Neural progenitor cell (in vitro differentiated cells): ENCODE measurements around the gene DLL4.

Experiments
- EZH2 ChIP-seq: fragments of 200-600 bp; sonication (generic); IDR thresholded peaks from 2 replicates; pipeline ENCODE4 v1.6.1; 2017; ENCODE audit warnings: antibody characterized with exemption, mild to moderate bottlenecking, moderate library complexity
- EZH2phosphoT487 ChIP-seq: fragments of 200-600 bp; sonication (generic); IDR thresholded peaks from 2 replicates; pipeline ENCODE4 v1.6.1; 2017; ENCODE audit warnings: antibody characterized with exemption
- TF ChIP-seq, protein P1 (sequence below): fragments of 200-600 bp; sonication (generic); IDR thresholded peaks from 2 replicates; pipeline ENCODE4 v1.5.1; 2017; ENCODE audit warnings: antibody characterized with exemption, mild to moderate bottlenecking

DNA sequence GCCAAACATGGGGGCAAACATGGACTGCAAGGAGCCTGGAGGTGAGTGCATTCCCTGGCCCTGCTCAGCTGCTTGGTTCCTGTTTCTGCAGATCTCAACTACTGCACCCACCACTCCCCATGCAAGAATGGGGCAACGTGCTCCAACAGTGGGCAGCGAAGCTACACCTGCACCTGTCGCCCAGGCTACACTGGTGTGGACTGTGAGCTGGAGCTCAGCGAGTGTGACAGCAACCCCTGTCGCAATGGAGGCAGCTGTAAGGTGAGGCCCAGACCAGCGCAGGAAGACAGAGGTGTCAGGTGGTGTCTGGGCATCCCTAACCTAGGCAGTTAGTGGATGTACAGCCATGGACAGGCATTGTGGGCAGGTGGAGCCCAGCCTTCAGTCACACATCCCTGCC lies 5.3 kb downstream of the DLL4 start:
- TF ChIP-seq EZH2 (no peak), EZH2phosphoT487 (no peak)
- TF ChIP-seq, protein P1, sequence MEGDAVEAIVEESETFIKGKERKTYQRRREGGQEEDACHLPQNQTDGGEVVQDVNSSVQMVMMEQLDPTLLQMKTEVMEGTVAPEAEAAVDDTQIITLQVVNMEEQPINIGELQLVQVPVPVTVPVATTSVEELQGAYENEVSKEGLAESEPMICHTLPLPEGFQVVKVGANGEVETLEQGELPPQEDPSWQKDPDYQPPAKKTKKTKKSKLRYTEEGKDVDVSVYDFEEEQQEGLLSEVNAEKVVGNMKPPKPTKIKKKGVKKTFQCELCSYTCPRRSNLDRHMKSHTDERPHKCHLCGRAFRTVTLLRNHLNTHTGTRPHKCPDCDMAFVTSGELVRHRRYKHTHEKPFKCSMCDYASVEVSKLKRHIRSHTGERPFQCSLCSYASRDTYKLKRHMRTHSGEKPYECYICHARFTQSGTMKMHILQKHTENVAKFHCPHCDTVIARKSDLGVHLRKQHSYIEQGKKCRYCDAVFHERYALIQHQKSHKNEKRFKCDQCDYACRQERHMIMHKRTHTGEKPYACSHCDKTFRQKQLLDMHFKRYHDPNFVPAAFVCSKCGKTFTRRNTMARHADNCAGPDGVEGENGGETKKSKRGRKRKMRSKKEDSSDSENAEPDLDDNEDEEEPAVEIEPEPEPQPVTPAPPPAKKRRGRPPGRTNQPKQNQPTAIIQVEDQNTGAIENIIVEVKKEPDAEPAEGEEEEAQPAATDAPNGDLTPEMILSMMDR, result no peak
